Kidney (tissue), 14 donors: ENCODE data around the gene ASS1. TPM values are rescaled to one million over a fixed set of nuclear protein-coding genes. Genes with fewer than 3 reads are reported as not detected.

Experiments used
- DNase-seq, 5 donors: peaks; one replicate each; pipeline ENCODE4 v3.0.0-alpha.2; 2013 to 2020
- FAIRE-seq: peaks from 2 replicates; lab custom pipeline; 2012; peaks lifted over from hg19 to GRCh38; lab: Jason Lieb, UNC
- H3K27ac ChIP-seq, 2 donors: one replicate each; pipeline ENCODE4 v1.7.0; 2013; ENCODE audit warnings: low read depth in 2 of 2, low read length in 2 of 2, inconsistent platforms in 1 of 2
- H3K27me3 ChIP-seq: one replicate; pipeline ENCODE4 v1.7.1; 2013; ENCODE audit warnings: low read length, inconsistent platforms; ENCODE audit not compliant: control insufficient read depth, insufficient read depth
- H3K36me3 ChIP-seq, 3 donors: one replicate each; pipeline versions ENCODE4 v1.7.0 to v1.7.1; 2013; ENCODE audit warnings: low read length in 3 of 3, control low read depth in 1 of 3, inconsistent platforms in 1 of 3; ENCODE audit not compliant: insufficient read depth in 3 of 3, control insufficient read depth in 2 of 3
- H3K4me1 ChIP-seq, 3 donors: one replicate each; pipeline versions ENCODE4 v1.7.0 to v1.7.1; 2013; ENCODE audit warnings: low read length in 3 of 3, inconsistent platforms in 1 of 3, low read depth in 1 of 3; ENCODE audit not compliant: control insufficient read depth in 2 of 3, insufficient read depth in 2 of 3
- H3K4me3 ChIP-seq, 3 donors: one replicate each; pipeline versions ENCODE4 v1.7.0 to v1.8.1; 2013; ENCODE audit warnings: low read length in 3 of 3, control low read depth in 1 of 3, inconsistent platforms in 1 of 3
- H3K9ac ChIP-seq, 3 donors: one replicate each; pipeline versions ENCODE4 v1.7.0 to v1.7.1; 2013; ENCODE audit warnings: low read length in 3 of 3, control low read depth in 1 of 3, inconsistent platforms in 1 of 3
- H3K9me3 ChIP-seq, 3 donors: one replicate each; pipeline versions ENCODE4 v1.7.0 to v1.7.1; 2013; ENCODE audit warnings: low read length in 3 of 3, control low read depth in 1 of 3, inconsistent platforms in 1 of 3; ENCODE audit not compliant: control insufficient read depth in 2 of 3, insufficient read depth in 1 of 3
- CTCF ChIP-seq: IDR thresholded peaks from 3 replicates; pipeline ENCODE4 v1.5.1; 2012; ENCODE audit warnings: mild to moderate bottlenecking, moderate library complexity, borderline replicate concordance; ENCODE audit not compliant: insufficient read depth; ENCODE audit errors: extremely low read depth
- intact Hi-C: fragments of 100-400 bp; cut with DNase I; formaldehyde crosslinking; loops from one replicate; pipeline ENCODE4 v1.11.1; 2022
- polyA plus RNA-seq: library from polyadenylated mRNA; stranded (reverse); fragments of 350-450 nt; fragmentation: Illumina TruSeq; extraction: RNeasy Lipid Tissue Mini Kit (QIAGEN cat#74804); gene quantifications from one replicate; pipeline ENCODE4 v1.2.3, GENCODE V29; 2014; ENCODE audit warnings: low read depth, low replicate concordance; ENCODE audit not compliant: insufficient read depth
- total RNA-seq: library from RNA; stranded (reverse); fragmentation: NEBNext Ultra II Directional; extraction: Animal tissue kit (Norgen Biotek cat#: 25700); gene quantifications from one replicate; pipeline ENCODE4 v1.2.1, GENCODE V29; 2021
- donor health status: control.
- donor health status: control.
- donor health status: control.
- donor health status: control.
- donor health status: control.
- donor health status: DM: yes; HTN: yes; CAD: no.
- donor health status: Normal renal cell carcinoma (clear cell type).

ASS1 gene
- total and polyA plus RNA-seq, 2 donors from 2014 or later, result 124 to 1,185 TPM

GRCh38 chr9:130472184-130472705 lies 27.5 kb downstream of the ASS1 start:
- Histone ChIP-seq H3K27me3 (peaks cover 6% of the 10 kb centered on the region), H3K36me3 (peaks cover 0 to 37% (median 3%) of the 10 kb centered on the region in 3 donors), H3K9ac (no peak overlapping the region), H3K4me1 (no peaks in the 10 kb centered on the region), H3K4me3 (no peak overlapping the region), H3K27ac (no peak overlapping the region), H3K9me3 (no peaks in the 10 kb centered on the region)
- FAIRE-seq (no peak), DNase-seq (no peak)
- intact Hi-C loops, result no loop called here
- TF ChIP-seq CTCF, result no peak

- no peak for DNase-seq
These were observed 28.2 kb downstream of the ASS1 start for GRCh38 chr9:130473009-130473408.

GRCh38 chr9:130473566-130473965 lies 28.8 kb downstream of the ASS1 start:
- FAIRE-seq (no peak), DNase-seq (no peak)
- intact Hi-C loops, result no loop called here
- Histone ChIP-seq H3K4me3 (no peak overlapping the region), H3K9me3 (no peaks in the 10 kb centered on the region), H3K27me3 (no peaks in the 10 kb centered on the region), H3K4me1 (no peaks in the 10 kb centered on the region), H3K36me3 (peaks cover 0 to 39% (median 5%) of the 10 kb centered on the region in 3 donors), H3K9ac (no peak overlapping the region), H3K27ac (no peak overlapping the region)
- no peak for TF ChIP-seq CTCF

More at GRCh38 chr9:130473009-130473408, 28.2 kb downstream of the ASS1 start:
- Histone ChIP-seq H3K4me3 (no peak overlapping the region), H3K27ac (no peak overlapping the region), H3K4me1 (no peaks in the 10 kb centered on the region), H3K9ac (no peak overlapping the region), H3K27me3 (peaks cover 2% of the 10 kb centered on the region), H3K9me3 (no peaks in the 10 kb centered on the region), H3K36me3 (peaks cover 0 to 39% (median 5%) of the 10 kb centered on the region in 3 donors)
- intact Hi-C loops, result no loop called here
- FAIRE-seq, result no peak
- no peak for TF ChIP-seq CTCF

- Histone ChIP-seq H3K9me3 (no peaks in the 10 kb centered on the region), H3K9ac (no peak overlapping the region), H3K27ac (no peak overlapping the region), H3K4me3 (no peak overlapping the region), H3K27me3 (no peaks in the 10 kb centered on the region), H3K36me3 (peaks cover 0 to 35% (median 5%) of the 10 kb centered on the region in 3 donors), H3K4me1 (no peaks in the 10 kb centered on the region)
- no peak for FAIRE-seq
- TF ChIP-seq CTCF, result no peak
- intact Hi-C loops, result no loop called here
- no peak for DNase-seq
These were observed 29.3 kb downstream of the ASS1 start for GRCh38 chr9:130474106-130474505.
